Liver (tissue), 3 donors: ENCODE data around the gene KIF1A.

Source experiments
- CTCF ChIP-seq: fragments of 150-350 bp; IDR thresholded peaks from 2 replicates; pipeline ENCODE4 v1.5.1; 2017; ENCODE audit warnings: improper control_type of control experiment, low read depth, low read length; ENCODE audit not compliant: missing input control
- FOXA1 ChIP-seq: IDR thresholded peaks from 2 replicates; pipeline ENCODE4 v1.6.1; 2016; ENCODE audit warnings: antibody characterized with exemption
- MAX ChIP-seq: IDR thresholded peaks from 2 replicates; pipeline ENCODE4 v1.6.1; 2016; ENCODE audit warnings: antibody characterized with exemption
- RXRA ChIP-seq, 2 donors: IDR thresholded peaks; 2 replicates each; pipeline ENCODE4 v1.6.1; 2017 to 2018; ENCODE audit warnings: antibody characterized with exemption in 2 of 2, mild to moderate bottlenecking in 1 of 2
- TAF1 ChIP-seq: conservative IDR thresholded peaks from 2 replicates; pipeline ENCODE4 v1.6.1; 2016; ENCODE audit warnings: antibody characterized with exemption, mild to moderate bottlenecking
- YY1 ChIP-seq: IDR thresholded peaks from 2 replicates; pipeline ENCODE4 v1.6.1; 2016; ENCODE audit warnings: antibody characterized with exemption, mild to moderate bottlenecking
- donor health status: healthy.
- donor health status: healthy.

GRCh38 chr2:240713928-240714746, 105.9 kb downstream of the KIF1A start:
- no peak for TF ChIP-seq CTCF
- no peak for TF ChIP-seq TAF1
- no peak for TF ChIP-seq YY1
- TF ChIP-seq RXRA (IDR thresholded peaks at IDR 0.05) = no peak
- no peak for TF ChIP-seq FOXA1
- TF ChIP-seq MAX = no peak
